ENCODE results near the gene ADPRM. TPM values are rescaled to one million over a fixed set of nuclear protein-coding genes. Genes with fewer than 3 reads are reported as not detected.
"Not testable (repeated sequence)": the region's sequence is repeated elsewhere in the genome, so short reads cannot be mapped to it uniquely, and the experiment has no call there.

The ADPRM gene
- total RNA-seq, 1 experiment from 2014 or later, result 7.9 TPM

GRCh38 chr17:10729334-10730193, 32.2 kb downstream of the ADPRM start, which contains the start of gene TMEM220:
Gene TMEM220, minus strand, starts transcription at chr17:10730023. Its CDS starts 172 bp downstream, at chr17:10729851.
- intact Hi-C loops (cut with micrococcal nuclease), result no loop called here
- TF ChIP-seq ZFX (IDR thresholded peaks at IDR 0.05) (no peak), SIN3A (IDR thresholded peaks at IDR 0.05; ENCODE audit: low read depth) (no peak), ELF1 (IDR thresholded peaks at IDR 0.05; ENCODE audit: borderline replicate concordance, low read depth) (no peak), EZH2phosphoT487 (IDR thresholded peaks at IDR 0.05; ENCODE audit: borderline replicate concordance) (no peak), MAX (IDR thresholded peaks at IDR 0.05) (no peak), EGR1 (IDR thresholded peaks at IDR 0.05; ENCODE audit: low read depth) (no peak), RAD21 (IDR thresholded peaks at IDR 0.05; ENCODE audit: low read depth) (no peak), ZNF274 (IDR thresholded peaks at IDR 0.05; ENCODE audit: low read depth, low read length) (no peak), EZH2 (IDR thresholded peaks at IDR 0.05) (no peak), POLR2AphosphoS5 (IDR thresholded peaks at IDR 0.05; ENCODE audit: low read depth, low read length) (no peak), SP1 (IDR thresholded peaks at IDR 0.05; ENCODE audit: low read depth) (no peak)
- TF ChIP-seq, protein P1, sequence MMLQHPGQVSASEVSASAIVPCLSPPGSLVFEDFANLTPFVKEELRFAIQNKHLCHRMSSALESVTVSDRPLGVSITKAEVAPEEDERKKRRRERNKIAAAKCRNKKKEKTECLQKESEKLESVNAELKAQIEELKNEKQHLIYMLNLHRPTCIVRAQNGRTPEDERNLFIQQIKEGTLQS (IDR thresholded peaks at IDR 0.05), result no peak
- TF ChIP-seq, protein P2, sequence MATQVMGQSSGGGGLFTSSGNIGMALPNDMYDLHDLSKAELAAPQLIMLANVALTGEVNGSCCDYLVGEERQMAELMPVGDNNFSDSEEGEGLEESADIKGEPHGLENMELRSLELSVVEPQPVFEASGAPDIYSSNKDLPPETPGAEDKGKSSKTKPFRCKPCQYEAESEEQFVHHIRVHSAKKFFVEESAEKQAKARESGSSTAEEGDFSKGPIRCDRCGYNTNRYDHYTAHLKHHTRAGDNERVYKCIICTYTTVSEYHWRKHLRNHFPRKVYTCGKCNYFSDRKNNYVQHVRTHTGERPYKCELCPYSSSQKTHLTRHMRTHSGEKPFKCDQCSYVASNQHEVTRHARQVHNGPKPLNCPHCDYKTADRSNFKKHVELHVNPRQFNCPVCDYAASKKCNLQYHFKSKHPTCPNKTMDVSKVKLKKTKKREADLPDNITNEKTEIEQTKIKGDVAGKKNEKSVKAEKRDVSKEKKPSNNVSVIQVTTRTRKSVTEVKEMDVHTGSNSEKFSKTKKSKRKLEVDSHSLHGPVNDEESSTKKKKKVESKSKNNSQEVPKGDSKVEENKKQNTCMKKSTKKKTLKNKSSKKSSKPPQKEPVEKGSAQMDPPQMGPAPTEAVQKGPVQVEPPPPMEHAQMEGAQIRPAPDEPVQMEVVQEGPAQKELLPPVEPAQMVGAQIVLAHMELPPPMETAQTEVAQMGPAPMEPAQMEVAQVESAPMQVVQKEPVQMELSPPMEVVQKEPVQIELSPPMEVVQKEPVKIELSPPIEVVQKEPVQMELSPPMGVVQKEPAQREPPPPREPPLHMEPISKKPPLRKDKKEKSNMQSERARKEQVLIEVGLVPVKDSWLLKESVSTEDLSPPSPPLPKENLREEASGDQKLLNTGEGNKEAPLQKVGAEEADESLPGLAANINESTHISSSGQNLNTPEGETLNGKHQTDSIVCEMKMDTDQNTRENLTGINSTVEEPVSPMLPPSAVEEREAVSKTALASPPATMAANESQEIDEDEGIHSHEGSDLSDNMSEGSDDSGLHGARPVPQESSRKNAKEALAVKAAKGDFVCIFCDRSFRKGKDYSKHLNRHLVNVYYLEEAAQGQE (IDR thresholded peaks at IDR 0.05; ENCODE audit: low read depth), result no peak
- Histone ChIP-seq H3K27me3 (ENCODE audit: insufficient read depth, low read length) (peaks cover 5% of the 10 kb centered on the region; the same call in 1 of the 2 replicates), H3K9me2 (ENCODE audit: insufficient read depth) (no peaks in the 10 kb centered on the region), H4K20me1 (ENCODE audit: insufficient read depth) (no peaks in the 10 kb centered on the region), H3K27ac (ENCODE audit: low read depth, low read length) (no peak within 1 kb of the TSS), H3K9me3 (ENCODE audit: control insufficient read depth in 1 of 2, insufficient read depth in 1 of 2, low read depth in 1 of 2, low read length in 2 of 2) (no peaks in the 10 kb centered on the region), H2AFZ (ENCODE audit: low read depth, low read length, poor library complexity, severe bottlenecking) (no peak within 1 kb of the TSS), H3K36me3 (ENCODE audit: control insufficient read depth in 1 of 2, insufficient read depth in 2 of 2, low read length in 2 of 2) (no peaks in the 10 kb centered on the region), H3K9ac (ENCODE audit: low read length) (no peak within 1 kb of the TSS), H3K4me2 (ENCODE audit: low read length) (no peak within 1 kb of the TSS), H3K4me1 (ENCODE audit: control insufficient read depth in 1 of 2, insufficient read depth in 2 of 2, low read length in 2 of 2) (no peaks in the 10 kb centered on the region), H3K4me3 (replicated peaks in 1 of 2; ENCODE audit: low read depth in 1 of 2, low read length in 2 of 2) (no peak within 1 kb of the TSS), H3K79me2 (ENCODE audit: insufficient read depth, low read length) (no peaks in the 10 kb centered on the region)
- ChIA-PET POLR2A (no interaction called here), RAD21 (ENCODE audit: low non-redundant PET in 1 of 2, low total read pairs in 2 of 2, uncharacterized antibody in 2 of 2, unreplicated experiment in 2 of 2) (no interaction called here), CTCF (no interaction called here)
- ATAC-seq, result no peak
- DNase-seq (ENCODE audit: low read depth, low spot score), result no peak
- BruUV-seq (replicated peaks), result no TSS peak

DNA sequence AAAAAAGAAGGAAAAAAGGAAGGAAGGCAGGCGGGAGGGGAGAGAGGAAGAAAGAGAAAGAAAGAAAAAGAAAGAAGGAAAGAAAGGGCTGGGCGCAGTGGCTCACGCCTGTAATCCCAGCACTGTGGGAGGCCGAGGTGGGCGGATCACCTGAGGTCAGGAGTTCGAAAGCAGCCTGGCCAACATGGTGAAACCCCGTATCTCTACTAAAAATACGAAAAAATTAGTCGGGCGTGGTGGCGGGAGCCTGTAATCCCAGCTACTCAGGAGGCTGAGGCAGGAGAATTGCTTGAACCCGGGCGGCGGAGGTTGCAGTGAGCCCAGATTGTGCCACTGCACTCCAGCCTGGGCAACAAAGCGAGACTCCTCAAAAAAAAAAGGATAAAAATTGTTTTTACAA, 32.9 kb downstream of the ADPRM start:
- H2AFZ ChIP-seq (ENCODE audit: low read depth, low read length, poor library complexity, severe bottlenecking); H3K36me3 ChIP-seq (ENCODE audit: control insufficient read depth in 1 of 2, insufficient read depth in 2 of 2, low read length in 2 of 2); H3K9me2 ChIP-seq (ENCODE audit: insufficient read depth); RAD21 ChIA-PET (ENCODE audit: low non-redundant PET in 1 of 2, low total read pairs in 2 of 2, uncharacterized antibody in 2 of 2, unreplicated experiment in 2 of 2); H3K4me2 ChIP-seq (ENCODE audit: low read length); CTCF ChIA-PET; H3K9ac ChIP-seq (ENCODE audit: low read length); POLR2A ChIA-PET; intact Hi-C loops (cut with micrococcal nuclease); H3K27ac ChIP-seq (ENCODE audit: low read depth, low read length); ATAC-seq; BruUV-seq (replicated peaks); H3K4me1 ChIP-seq (ENCODE audit: control insufficient read depth in 1 of 2, insufficient read depth in 2 of 2, low read length in 2 of 2); H3K27me3 ChIP-seq (ENCODE audit: insufficient read depth, low read length); DNase-seq (ENCODE audit: low read depth, low spot score); H3K79me2 ChIP-seq (ENCODE audit: insufficient read depth, low read length); H4K20me1 ChIP-seq (ENCODE audit: insufficient read depth); H3K9me3 ChIP-seq (ENCODE audit: control insufficient read depth in 1 of 2, insufficient read depth in 1 of 2, low read depth in 1 of 2, low read length in 2 of 2); H3K4me3 ChIP-seq (replicated peaks in 1 of 2; ENCODE audit: low read depth in 1 of 2, low read length in 2 of 2): not testable (repeated sequence)
